Choroid plexus epithelial cell (primary cell): Measurements from ENCODE around the gene LRRC1.

Experiments
- DNase-seq: peaks from one replicate; pipeline ENCODE4 v3.0.0-alpha.2; 2010; ENCODE audit warnings: low read depth
- H3K4me3 ChIP-seq: 2 replicates; pipeline ENCODE4 v1.5.1; 2011; ENCODE audit warnings: low read depth, mild to moderate bottlenecking, control low read depth, low read length, moderate library complexity
- TF ChIP-seq, protein P1 (sequence below): conservative IDR thresholded peaks from 2 replicates; pipeline ENCODE4 v1.5.1; 2011; ENCODE audit warnings: low read depth, mild to moderate bottlenecking, control low read depth, inconsistent platforms, low read length, moderate library complexity

Gene LRRC1

DNA sequence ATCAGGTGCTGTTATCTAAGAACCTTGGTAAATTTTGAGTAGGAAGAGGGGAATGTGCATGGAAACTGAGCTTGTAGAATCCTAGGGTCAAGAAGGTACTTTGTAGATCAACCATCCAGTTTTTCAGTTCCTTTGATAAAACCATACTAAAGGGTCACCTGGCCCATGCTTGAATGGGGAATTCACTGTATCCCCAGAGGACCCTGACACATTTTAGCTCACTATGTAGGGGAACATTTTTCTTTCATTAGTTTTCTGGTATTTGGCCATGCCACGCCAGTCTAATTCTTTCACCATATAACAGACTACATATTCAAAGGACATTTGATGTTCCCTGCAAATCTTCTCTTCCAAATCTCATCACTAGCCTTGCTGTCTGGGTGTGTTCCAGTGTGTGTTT, 29.9 kb downstream of the LRRC1 start:
- TF ChIP-seq, protein P1, sequence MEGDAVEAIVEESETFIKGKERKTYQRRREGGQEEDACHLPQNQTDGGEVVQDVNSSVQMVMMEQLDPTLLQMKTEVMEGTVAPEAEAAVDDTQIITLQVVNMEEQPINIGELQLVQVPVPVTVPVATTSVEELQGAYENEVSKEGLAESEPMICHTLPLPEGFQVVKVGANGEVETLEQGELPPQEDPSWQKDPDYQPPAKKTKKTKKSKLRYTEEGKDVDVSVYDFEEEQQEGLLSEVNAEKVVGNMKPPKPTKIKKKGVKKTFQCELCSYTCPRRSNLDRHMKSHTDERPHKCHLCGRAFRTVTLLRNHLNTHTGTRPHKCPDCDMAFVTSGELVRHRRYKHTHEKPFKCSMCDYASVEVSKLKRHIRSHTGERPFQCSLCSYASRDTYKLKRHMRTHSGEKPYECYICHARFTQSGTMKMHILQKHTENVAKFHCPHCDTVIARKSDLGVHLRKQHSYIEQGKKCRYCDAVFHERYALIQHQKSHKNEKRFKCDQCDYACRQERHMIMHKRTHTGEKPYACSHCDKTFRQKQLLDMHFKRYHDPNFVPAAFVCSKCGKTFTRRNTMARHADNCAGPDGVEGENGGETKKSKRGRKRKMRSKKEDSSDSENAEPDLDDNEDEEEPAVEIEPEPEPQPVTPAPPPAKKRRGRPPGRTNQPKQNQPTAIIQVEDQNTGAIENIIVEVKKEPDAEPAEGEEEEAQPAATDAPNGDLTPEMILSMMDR: no peak
- no peak for DNase-seq
- H3K4me3 ChIP-seq: no peak overlapping the region

GRCh38 chr6:53825532-53826321, 30.9 kb downstream of the LRRC1 start:
- TF ChIP-seq, protein P1: no peak
- DNase-seq: no peak
- H3K4me3 ChIP-seq: no peak overlapping the region

GRCh38 chr6:53827531-53827930, 32.7 kb downstream of the LRRC1 start:
- TF ChIP-seq, protein P1: no peak
- DNase-seq: no peak
- no peak overlapping the region for H3K4me3 ChIP-seq

- no peak overlapping the region for H3K4me3 ChIP-seq
- TF ChIP-seq, protein P1: no peak
- no peak for DNase-seq
Measured at GRCh38 chr6:53828215-53828614, 33.4 kb downstream of the LRRC1 start.

- TF ChIP-seq, protein P1: no peak
- DNase-seq: no peak
- no peak overlapping the region for H3K4me3 ChIP-seq
Measured at GRCh38 chr6:53828966-53829697, 34.3 kb downstream of the LRRC1 start.

DNA sequence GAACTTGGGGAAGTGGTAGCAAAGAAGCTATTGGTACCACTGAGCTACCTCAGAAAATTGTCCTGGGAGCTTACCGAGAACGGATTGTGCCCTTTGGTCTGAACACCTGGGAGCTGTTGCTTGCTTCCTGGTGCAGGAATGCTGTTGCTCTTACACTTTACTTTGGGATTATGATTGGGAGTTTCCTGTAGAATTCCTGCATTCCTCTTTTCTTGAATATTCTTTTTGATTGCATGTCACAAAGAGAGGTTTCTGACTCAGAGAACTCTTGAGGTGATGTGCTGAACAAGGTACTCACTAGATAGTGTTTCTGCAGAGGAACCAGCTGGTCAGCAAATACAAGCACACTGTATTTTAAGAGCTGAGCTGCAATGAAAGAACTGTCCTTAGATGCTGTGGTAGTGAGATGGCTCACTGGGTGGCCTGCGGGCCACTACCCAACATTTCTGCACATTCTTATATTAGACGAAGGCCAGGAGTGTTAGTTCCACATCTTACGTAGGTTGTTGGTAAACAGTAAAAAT, 35.0 kb downstream of the LRRC1 start:
- H3K4me3 ChIP-seq: no peak overlapping the region
- no peak for DNase-seq
- TF ChIP-seq, protein P1: no peak
